NCI-H2227 (cell line): ENCODE measurements around the gene ADAMTS6.
"Not testable (repeated sequence)": the region's sequence is repeated elsewhere in the genome, so short reads cannot be mapped to it uniquely, and the experiment has no call there.

ENCODE experiments used
- DNase-seq: peaks from one replicate; lab custom pipeline; 2025; ENCODE audit not compliant: unreplicated experiment; lab: John Stamatoyannopoulos, UW

ADAMTS6 gene, protein sequence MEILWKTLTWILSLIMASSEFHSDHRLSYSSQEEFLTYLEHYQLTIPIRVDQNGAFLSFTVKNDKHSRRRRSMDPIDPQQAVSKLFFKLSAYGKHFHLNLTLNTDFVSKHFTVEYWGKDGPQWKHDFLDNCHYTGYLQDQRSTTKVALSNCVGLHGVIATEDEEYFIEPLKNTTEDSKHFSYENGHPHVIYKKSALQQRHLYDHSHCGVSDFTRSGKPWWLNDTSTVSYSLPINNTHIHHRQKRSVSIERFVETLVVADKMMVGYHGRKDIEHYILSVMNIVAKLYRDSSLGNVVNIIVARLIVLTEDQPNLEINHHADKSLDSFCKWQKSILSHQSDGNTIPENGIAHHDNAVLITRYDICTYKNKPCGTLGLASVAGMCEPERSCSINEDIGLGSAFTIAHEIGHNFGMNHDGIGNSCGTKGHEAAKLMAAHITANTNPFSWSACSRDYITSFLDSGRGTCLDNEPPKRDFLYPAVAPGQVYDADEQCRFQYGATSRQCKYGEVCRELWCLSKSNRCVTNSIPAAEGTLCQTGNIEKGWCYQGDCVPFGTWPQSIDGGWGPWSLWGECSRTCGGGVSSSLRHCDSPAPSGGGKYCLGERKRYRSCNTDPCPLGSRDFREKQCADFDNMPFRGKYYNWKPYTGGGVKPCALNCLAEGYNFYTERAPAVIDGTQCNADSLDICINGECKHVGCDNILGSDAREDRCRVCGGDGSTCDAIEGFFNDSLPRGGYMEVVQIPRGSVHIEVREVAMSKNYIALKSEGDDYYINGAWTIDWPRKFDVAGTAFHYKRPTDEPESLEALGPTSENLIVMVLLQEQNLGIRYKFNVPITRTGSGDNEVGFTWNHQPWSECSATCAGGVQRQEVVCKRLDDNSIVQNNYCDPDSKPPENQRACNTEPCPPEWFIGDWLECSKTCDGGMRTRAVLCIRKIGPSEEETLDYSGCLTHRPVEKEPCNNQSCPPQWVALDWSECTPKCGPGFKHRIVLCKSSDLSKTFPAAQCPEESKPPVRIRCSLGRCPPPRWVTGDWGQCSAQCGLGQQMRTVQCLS (N-terminal part only)

DNA sequence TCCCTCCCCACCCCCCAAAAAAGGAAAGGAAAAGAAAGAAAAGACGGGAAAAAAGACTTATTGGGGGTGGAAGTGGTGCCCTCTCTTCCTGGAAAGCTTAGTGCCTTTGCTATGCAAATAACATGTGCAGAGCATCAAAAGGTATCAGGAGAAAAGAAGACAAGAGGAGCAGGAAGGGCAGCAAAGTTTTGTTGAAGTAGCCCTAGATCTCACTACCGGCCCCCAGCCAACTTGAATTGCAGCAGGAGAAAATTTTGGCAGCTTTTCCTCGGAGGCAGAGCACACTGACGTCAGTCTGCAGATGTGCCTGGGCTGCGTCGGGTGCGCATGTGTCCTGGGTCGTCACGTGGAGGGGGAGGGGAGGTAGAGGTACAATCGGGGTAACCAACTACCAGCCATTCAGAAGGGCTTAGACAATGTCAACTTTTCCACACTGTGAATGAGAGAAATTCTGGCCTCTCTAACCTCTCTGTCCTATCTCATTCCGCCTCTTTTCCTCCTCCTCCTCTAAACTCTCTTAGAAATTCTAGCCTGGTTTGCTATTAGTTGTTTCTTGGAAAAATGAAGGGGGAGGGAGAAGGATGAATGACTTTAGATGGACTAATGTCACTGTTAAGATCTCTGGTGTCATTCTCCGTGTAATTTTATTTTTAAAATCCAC lies at the start of gene ADAMTS6:
TSS of gene ADAMTS6 (minus strand) at position 286 of the 661 bp plus-strand sequence. CDS start 8,247 bp downstream, outside the sequence.
- peak; percentile 51 for DNase-seq

- DNase-seq, result no peak
These were observed 49.2 kb upstream of the ADAMTS6 start for GRCh38 chr5:65530904-65531303.

- no peak for DNase-seq
These were observed 44.0 kb upstream of the ADAMTS6 start for GRCh38 chr5:65525726-65526125.

DNA sequence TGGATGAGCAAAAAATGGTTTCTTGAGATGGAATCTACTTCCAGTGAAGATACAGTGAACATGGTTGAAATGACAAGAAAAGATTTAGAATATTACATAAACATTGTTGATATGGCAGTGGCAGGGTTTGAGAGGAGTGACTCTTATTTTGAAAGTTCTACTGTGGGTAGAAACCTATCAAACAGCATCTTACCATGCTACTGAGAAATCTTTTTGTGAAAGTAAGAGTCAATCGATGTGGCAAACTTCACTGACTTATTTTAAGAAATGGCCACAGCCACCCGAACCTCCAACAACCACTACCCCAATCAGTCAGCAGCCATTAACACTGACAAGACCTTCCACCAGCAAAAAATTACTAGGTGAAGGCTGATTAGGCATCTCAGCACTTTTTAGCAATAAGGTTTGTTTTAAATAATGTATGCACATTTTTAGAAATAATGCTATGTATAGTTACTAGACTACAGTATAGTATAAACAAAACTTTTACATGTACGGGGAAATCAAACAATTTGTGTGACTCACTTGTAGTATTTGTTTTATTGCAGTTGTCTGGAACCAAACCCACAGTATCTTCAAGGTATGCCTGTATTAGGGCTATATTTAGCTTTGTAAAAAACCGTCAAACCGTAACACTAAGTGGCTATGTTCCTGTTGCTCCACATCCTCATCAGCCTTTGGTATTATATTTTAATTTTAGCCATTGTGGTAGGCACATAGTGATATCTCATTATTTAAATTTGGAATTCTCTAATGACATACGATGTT lies 30.6 kb upstream of the ADAMTS6 start:
- DNase-seq, result no peak

GRCh38 chr5:65508978-65509377 lies 27.3 kb upstream of the ADAMTS6 start:
- DNase-seq, result no peak

- DNase-seq, result no peak
These were observed 25.2 kb upstream of the ADAMTS6 start for GRCh38 chr5:65506961-65507360.

DNA sequence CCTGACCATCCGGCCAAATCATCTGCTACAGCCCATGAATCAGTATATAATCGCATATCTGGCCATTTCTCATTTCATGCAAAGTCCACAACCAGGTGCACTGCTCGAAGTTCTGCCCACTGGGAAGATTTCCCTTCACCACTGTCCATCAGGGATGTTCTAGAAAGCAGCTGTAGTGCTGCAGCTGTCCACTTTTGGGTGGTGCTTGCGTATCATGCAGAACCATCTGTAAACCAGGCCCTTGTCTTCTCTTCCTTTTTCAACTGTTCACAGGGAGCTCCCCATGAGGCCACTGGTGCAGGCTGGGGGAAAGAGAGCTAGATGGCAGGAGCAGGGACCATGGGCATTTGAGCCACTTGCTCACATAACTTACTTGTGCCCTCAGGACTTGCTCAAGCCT lies 7.4 kb upstream of the ADAMTS6 start:
- no peak for DNase-seq

- DNase-seq, result not testable (repeated sequence)
These were observed 6.4 kb upstream of the ADAMTS6 start for GRCh38 chr5:65488038-65488687.

- DNase-seq, result not testable (repeated sequence)
These were observed 5.1 kb upstream of the ADAMTS6 start for GRCh38 chr5:65486803-65487202.

GRCh38 chr5:65485405-65485804 lies 3.7 kb upstream of the ADAMTS6 start:
- no peak for DNase-seq

DNA sequence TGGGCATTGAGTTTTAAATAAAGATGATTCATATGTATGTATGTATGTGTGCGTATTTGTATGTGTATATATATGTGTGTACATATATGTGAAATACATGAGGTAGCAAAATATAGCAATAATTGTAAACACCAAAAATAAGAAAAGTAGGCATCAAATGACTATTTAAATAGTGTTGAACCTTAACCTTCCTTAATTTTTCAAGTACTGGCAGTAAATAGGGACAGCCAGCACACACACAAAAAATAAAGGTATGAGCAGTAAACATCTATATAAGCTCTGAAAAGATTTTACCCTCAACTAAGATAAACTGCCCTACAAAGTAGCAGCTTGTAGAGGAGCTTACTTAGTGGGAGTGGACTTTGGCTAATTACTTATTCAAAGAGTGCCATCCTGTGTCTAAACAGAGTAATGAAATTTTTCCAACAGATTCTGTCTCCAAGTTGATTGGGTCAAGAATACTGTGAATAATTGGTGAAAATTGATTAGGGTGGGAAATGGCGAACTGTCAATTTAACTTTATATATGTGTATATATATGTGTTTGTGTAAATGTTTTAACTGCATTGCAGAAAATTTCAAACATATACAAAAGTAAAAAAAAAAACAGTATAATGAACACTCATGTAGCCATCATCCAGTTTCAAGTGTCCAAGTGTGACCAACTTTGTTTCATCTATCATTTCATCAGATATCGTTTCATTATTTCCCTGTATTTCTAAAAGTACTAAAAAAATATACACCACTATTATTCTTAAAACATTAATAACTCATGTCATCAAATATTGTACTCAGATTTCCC lies 2.0 kb upstream of the ADAMTS6 start:
- peak; percentile 43 for DNase-seq

GRCh38 chr5:65482736-65483545 lies 1.2 kb upstream of the ADAMTS6 start:
- peak; percentile 20 for DNase-seq

GRCh38 chr5:65482296-65482735 lies 596 bp upstream of the ADAMTS6 start:
- DNase-seq, result no peak

DNA sequence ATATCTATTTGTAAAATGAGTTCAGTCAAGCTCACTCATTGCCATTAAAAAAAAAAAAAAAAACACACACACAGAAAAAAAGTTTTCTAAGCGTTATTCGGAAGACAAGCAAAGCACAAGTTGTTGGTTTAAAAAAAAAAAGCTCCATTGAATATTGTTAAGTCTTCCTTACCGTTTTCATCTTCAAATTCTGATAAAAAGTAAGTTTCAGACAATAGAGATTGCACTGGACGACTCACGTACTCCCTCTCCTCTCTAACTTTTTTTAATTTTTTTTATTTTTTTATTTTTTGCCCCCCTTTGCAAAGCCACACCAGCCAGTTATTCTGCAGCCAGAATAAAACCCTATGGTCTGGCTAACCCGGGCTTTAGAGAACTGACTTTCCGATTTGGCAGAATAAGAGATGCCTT lies 544 bp downstream of the ADAMTS6 start:
- no peak for DNase-seq

DNA sequence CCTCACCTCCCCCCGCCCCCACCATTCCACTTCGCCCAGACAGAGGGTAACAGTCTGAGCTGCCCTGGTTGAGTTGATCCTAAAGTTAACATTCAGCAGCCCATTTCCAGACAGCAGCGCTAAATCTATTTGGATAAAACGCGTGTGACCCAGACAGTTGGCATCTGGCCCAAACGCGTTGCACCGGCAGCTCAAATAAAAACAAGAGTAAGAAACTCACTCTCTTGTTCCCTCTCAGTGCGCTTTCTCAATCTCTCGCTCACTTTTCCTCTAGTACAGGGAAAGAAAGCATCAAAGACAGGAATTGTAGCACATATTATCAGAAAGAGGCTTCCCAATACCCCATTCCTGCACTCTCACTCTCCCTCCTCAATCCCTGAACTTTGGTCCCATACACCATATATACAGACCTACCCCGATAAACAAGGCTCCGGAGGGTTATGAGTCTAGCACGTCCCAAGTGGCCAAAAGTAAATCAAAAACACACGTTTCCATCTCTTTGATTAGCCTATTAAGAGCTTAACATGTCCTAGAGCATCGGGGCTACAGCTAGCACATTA lies 1.3 kb downstream of the ADAMTS6 start:
- DNase-seq, result no peak

- DNase-seq, result no peak
These were observed 2.2 kb downstream of the ADAMTS6 start for GRCh38 chr5:65479527-65479926.

DNA sequence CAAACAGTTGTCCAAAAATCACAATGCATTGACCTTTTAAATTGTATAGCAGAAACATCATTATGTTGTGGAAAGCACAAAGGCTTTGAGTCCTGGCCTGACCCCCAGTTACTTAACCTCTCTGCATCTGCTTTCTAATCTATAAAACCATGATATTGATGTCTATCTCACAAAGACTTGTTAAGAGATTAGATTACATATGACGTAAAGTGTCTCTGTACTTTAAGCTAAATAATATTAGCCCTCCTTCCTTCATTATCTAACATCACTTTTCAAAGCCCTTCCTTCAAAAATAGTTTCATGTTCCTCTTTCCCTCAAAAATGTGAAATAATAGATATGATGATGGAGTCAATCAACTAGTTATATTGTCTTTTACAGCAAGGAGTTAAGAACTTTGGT lies 3.4 kb downstream of the ADAMTS6 start:
- no peak for DNase-seq

- DNase-seq, result no peak
These were observed 5.8 kb downstream of the ADAMTS6 start for GRCh38 chr5:65475895-65476294.
